ENCODE results near the gene FBXO2.

FBXO2 gene

GRCh38 chr1:11654137-11654938, at the start of gene FBXO2, which contains the start of gene FBXO44:
Gene FBXO2, minus strand, starts transcription at chr1:11654429. Its CDS starts 89 bp downstream, at chr1:11654340.
Gene FBXO44, plus strand, starts transcription at chr1:11654877. Its CDS starts 959 bp downstream, at chr1:11655836.
- no peak for DNase-seq

GRCh38 chr1:11703357-11704193, 49.3 kb upstream of the FBXO2 start:
- no peak for DNase-seq

GRCh38 chr1:11701981-11702803, 48.0 kb upstream of the FBXO2 start:
- no peak for DNase-seq

GRCh38 chr1:11701551-11701961, 47.3 kb upstream of the FBXO2 start:
- DNase-seq: no peak

GRCh38 chr1:11700601-11701467, 46.6 kb upstream of the FBXO2 start:
- no peak for DNase-seq

- DNase-seq: no peak
Measured at GRCh38 chr1:11697893-11698210, 43.6 kb upstream of the FBXO2 start.

GRCh38 chr1:11697188-11697892, 43.1 kb upstream of the FBXO2 start:
- no peak for DNase-seq

GRCh38 chr1:11695861-11696260, 41.6 kb upstream of the FBXO2 start:
- DNase-seq: no peak

- DNase-seq: no peak
Measured at GRCh38 chr1:11693917-11694316, 39.7 kb upstream of the FBXO2 start.

GRCh38 chr1:11693024-11693590, 38.9 kb upstream of the FBXO2 start:
- DNase-seq: no peak

- DNase-seq: no peak
Measured at GRCh38 chr1:11691928-11692711, 37.9 kb upstream of the FBXO2 start.

GRCh38 chr1:11691302-11691914, 37.2 kb upstream of the FBXO2 start, which contains the start of gene DRAXIN:
Gene DRAXIN, plus strand, starts transcription at chr1:11691710. Its CDS starts 14,549 bp downstream, at chr1:11706259.
- peak; percentile 83 for DNase-seq

GRCh38 chr1:11690397-11691301, 36.4 kb upstream of the FBXO2 start:
- DNase-seq: peak; percentile 24

GRCh38 chr1:11688506-11688905, 34.3 kb upstream of the FBXO2 start:
- no peak for DNase-seq

GRCh38 chr1:11685210-11685752, 31.1 kb upstream of the FBXO2 start:
- DNase-seq: no peak

- DNase-seq: no peak
Measured at GRCh38 chr1:11684070-11684469, 29.8 kb upstream of the FBXO2 start.

- DNase-seq: no peak
Measured at GRCh38 chr1:11682799-11683198, 28.6 kb upstream of the FBXO2 start.

- DNase-seq: no peak
Measured at GRCh38 chr1:11682287-11682771, 28.1 kb upstream of the FBXO2 start.

All from NCI-H1105 (cell line).